Hepatocyte (in vitro differentiated cells): ENCODE measurements around the gene ENO2.

Experiments
- CTCF ChIP-seq: fragments of 200-600 bp; sonication (generic); IDR thresholded peaks from 2 replicates; pipeline ENCODE4 v1.5.1; 2016; ENCODE audit warnings: antibody characterized with exemption, mild to moderate bottlenecking; ENCODE audit not compliant: poor library complexity
- EZH2 ChIP-seq: fragments of 200-600 bp; sonication (generic); IDR thresholded peaks from 2 replicates; pipeline ENCODE4 v1.6.1; 2016; ENCODE audit warnings: antibody characterized with exemption, mild to moderate bottlenecking, borderline replicate concordance
- EZH2phosphoT487 ChIP-seq: fragments of 200-600 bp; sonication (generic); IDR thresholded peaks from one replicate; pipeline ENCODE4 v1.6.1; 2018; ENCODE audit warnings: antibody characterized with exemption, mild to moderate bottlenecking, low read depth, moderate library complexity; ENCODE audit not compliant: unreplicated experiment, severe bottlenecking

GRCh38 chr12:6964605-6965025, 50.2 kb downstream of the ENO2 start:
- TF ChIP-seq CTCF (no peak), EZH2phosphoT487 (no peak), EZH2 (no peak)
